Inflammatory macrophage treated with lipopolysaccharide for 4 hours (primary cell): ENCODE results near the gene DIDO1.
"Not testable (repeated sequence)": the region's sequence is repeated elsewhere in the genome, so short reads cannot be mapped to it uniquely, and the experiment has no call there.

Experiments
- DNase-seq: peaks from one replicate; pipeline ENCODE4 v3.0.0-alpha.2; 2020

The DIDO1 gene

DNA sequence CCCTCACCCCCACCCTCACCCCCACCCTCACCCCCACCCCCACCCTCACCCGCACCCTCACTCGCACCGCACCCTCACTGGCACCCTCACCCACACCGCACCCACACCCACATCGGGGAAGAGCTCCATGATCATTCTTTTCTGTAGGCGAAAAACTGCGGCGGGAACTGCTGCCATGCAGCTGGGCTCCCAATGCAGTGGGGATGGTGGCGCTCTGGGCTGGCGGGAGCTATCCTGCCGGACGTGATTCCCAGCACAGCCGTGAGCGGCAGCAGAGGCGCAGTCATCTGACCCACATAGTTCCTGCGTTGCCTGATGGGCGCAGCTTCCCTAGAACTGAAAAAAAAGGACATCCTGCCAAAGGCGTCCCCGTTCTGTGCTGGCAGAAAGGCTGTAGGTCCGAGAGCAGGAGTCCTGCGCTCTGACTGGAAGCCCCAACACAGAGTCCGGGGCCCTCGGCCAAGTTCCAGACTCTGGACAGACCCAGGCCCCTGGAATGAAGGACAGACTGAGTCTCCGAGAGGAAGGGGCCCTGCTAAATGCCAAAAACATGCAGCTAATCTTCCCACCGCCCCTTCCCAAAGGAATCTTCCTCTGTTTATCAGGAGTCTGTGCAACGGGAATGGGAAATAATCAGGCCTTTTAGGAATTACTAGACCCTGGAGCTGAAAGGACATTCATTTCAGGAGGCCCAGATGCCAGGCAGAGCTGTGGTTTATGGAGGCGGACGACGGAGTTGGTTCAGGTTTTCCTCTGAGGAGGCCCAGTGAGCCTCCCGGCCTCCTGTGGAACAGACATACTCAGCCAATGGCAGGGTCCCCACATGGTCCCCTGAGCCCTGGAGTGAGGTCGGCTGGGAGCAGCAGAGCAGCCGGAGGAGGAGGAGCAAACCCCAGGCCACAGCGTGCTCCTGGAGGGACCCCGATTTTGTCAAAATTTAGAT is 50.6 kb downstream of the DIDO1 start:
- peak; percentile 43 for DNase-seq

- DNase-seq = no peak
Observed at GRCh38 chr20:62874964-62875344, 51.4 kb downstream of the DIDO1 start.

GRCh38 chr20:62873681-62874031 is 52.6 kb downstream of the DIDO1 start:
- DNase-seq = peak; percentile 64

DNA sequence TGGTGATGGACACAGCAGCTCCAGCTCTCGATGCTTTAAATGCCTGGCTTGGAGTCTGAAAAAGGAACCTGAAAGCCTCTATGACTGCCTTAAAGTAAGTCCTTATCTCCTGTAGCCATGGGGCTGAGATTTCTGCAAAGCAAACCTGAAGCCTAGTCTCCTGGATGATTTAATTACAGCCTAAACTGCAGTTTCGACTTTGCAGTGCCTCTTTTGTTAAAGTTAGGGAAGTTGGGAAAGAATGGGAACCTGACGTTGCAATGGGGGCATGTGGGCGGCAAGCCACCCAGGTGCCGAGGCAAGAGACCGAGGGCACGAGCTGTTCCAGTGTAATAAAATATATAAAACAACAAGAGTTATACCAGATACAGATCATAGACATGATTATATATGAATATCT is 53.0 kb downstream of the DIDO1 start:
- peak; percentile 19 for DNase-seq

- no peak for DNase-seq
Observed at GRCh38 chr20:62872862-62873261, 53.4 kb downstream of the DIDO1 start.

- DNase-seq = peak; percentile 56
Observed at GRCh38 chr20:62872184-62872847, 54.0 kb downstream of the DIDO1 start.

- no peak for DNase-seq
Observed at GRCh38 chr20:62864207-62864606, 62.1 kb downstream of the DIDO1 start.

GRCh38 chr20:62861726-62862336 is 64.5 kb downstream of the DIDO1 start, which contains the start of gene TCFL5:
TSS of gene TCFL5 (minus strand) at chr20:62861822. CDS start at chr20:62861670, 152 bp downstream.
- peak; percentile 81 for DNase-seq

GRCh38 chr20:62860924-62861691 is 65.2 kb downstream of the DIDO1 start:
- DNase-seq = peak; percentile 7

- no peak for DNase-seq
Observed at GRCh38 chr20:62860391-62860923, 65.8 kb downstream of the DIDO1 start.

DNA sequence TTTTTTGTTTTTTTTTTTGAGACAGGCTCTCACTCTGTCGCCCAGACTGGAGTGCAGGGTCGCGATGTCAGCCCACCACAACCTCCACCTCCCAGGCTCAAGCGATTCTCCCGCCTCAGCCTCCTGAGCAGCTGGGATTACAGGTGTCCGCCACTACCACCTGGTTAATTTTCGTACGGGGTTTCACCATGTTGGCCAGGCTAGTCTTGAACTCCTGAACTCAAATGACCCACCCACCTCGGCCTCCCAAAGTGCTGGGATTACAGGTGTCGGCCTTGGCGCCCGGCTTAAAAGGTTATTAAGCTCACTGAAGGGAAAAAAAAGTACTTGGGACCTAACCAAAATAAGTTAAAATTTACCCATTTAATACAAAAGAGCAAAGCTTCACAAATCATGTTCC is 66.6 kb downstream of the DIDO1 start:
- DNase-seq = no peak

GRCh38 chr20:62858058-62858830 is 68.1 kb downstream of the DIDO1 start:
- DNase-seq = no peak

DNA sequence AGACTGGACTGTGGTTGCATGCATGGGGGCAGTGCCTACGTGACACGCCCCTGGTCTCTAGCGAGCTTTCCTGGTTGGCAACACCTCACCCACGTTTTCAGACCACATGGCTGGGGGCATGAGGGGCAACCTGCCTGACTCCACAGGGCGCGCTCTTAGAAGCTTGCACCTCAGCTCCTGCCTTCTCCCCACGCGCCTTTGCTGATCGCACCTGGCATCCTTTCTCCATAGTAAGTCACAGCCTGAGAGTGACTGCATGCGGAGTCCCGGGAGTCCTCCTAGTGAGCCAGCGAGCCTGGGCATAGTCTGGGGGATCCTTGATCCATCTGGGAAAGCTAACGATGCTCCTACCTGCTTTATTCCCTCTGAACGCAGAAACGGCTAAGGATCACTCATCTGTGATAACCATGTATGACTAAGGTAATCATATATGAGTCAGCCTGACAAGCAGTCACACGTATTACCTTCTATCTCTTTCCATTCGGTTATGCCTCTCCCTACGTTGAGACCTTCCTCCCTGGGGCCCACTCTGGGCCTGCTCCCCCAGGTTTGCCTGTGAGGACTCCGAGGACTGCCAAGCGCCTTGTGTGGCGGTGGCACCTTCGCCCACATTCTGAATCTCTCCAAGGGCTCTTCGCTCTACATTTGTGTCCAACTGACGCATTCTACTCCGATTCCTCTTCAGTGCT is 69.2 kb downstream of the DIDO1 start:
- DNase-seq = no peak

- no peak for DNase-seq
Observed at GRCh38 chr20:62855120-62855519, 71.2 kb downstream of the DIDO1 start.

DNA sequence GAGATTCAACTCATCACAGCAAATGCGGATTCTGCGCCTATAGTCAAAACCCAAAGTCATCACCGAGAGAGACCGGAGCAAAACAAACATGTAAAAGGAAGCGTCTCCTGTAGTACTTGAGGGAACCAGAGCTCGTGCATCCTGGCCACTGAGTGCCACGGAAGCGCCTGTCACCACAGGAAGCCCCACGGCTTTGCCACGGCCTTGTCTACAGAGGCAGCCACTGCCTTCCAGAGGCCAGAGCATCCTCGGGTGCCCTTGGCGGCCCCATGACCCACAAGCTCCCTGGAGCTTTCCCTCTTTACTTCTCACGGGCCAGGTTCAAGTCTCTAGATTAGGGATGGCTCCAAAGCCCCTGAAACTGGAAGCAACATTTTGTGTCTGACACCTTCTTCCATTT is 72.2 kb downstream of the DIDO1 start:
- no peak for DNase-seq

DNA sequence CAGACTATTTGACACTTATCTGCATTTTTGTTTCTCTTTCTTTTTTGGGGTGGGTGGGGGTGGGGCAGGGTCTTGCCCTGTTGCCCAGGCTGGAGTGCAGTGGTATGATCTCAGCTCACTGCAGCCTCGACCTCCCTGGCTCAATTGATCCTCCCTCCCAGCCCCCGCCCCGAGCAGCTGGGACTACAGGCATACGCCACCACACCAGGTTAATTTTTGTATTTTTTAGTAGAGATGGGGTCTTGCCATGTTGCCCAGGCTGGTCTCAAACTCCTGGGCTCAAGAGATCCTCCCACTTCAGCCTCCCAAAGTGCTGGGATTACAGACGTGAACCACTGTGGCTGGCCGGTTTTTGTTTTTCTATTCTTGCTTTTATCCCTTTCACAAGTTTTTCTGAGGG is 73.0 kb downstream of the DIDO1 start:
- DNase-seq = not testable (repeated sequence)

DNA sequence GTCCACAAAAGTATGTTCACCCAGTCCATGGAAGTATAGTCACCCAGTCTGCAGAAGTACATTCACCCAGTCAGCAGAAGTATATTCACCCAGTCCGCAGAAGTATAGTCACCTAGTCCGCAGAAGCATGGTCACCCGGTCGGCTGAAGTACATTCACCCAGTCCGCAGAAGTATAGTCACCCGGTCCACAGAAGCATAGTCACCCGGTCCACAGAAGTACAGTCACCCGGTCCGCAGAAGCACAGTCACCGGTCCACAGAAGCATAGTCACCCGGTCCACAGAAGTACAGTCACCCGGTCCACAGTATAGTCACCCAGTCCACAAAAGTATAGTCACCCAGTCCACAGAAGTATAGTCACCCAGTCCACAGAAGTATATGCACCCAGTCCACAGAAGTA is 73.5 kb downstream of the DIDO1 start:
- DNase-seq = no peak

GRCh38 chr20:62852196-62852595 is 74.1 kb downstream of the DIDO1 start:
- DNase-seq = no peak

GRCh38 chr20:62850333-62850974 is 75.9 kb downstream of the DIDO1 start:
- DNase-seq = no peak

DNA sequence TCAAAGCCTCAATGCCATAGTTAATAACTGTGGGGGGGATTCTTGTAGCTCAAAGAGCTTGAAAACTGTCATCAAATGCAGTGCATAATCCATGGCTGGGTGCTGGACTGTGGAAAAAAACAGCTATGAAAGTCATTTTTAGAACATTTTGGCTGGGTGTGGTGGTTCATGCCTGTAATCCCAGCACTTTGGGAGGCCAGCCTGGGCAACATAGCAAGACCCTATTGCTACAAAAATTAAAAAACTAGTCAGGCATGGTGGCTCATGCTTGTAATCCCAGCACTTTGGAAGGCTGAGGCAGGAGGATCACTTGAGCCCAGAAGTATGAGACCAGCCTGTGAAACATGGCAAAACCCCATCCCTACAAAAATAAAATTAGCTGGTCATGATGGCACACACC is 76.9 kb downstream of the DIDO1 start:
- DNase-seq = no peak

DNA sequence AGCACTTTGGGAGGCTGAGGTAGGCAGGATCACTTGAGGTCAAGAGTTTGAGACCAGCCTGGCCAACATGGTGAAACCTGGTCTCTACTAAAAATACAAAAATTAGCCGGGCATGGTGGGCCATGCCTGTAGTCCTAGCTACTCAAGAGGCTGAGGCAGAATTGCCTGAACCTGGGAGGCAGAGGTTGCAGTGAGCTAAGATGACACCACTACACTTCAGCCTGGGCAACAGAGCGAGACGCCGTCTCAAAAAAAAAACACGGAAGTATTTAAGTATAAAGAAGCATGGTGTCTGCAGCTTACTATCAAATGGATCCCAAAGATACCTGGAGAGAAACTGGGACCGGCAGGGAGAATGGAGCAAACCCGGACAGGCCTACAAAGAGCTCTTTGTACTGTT is 77.4 kb downstream of the DIDO1 start:
- DNase-seq = not testable (repeated sequence)
